Testis (tissue), 3 donors: Measurements from ENCODE around the gene KIF6. TPM values are rescaled to one million over a fixed set of nuclear protein-coding genes. Genes with fewer than 3 reads are reported as not detected.

Experiments
- DNase-seq: peaks from one replicate; pipeline ENCODE4 v3.0.0-alpha.2; 2019
- H3K27ac ChIP-seq, 2 donors: fragments of 200-600 bp; sonication (generic); one replicate each; pipeline ENCODE4 v1.5.1; 2019
- H3K27me3 ChIP-seq: fragments of 200-600 bp; sonication (generic); one replicate; pipeline ENCODE4 v1.5.1; 2019
- H3K36me3 ChIP-seq: fragments of 200-600 bp; sonication (generic); one replicate; pipeline ENCODE4 v1.5.1; 2017; ENCODE audit warnings: low read depth; ENCODE audit errors: missing control alignments
- H3K4me1 ChIP-seq: fragments of 200-600 bp; sonication (generic); one replicate; pipeline ENCODE4 v1.5.1; 2019
- H3K4me3 ChIP-seq, 2 donors: fragments of 200-600 bp; sonication (generic); one replicate each; pipeline ENCODE4 v1.5.1; 2017 to 2019
- H3K9me3 ChIP-seq: fragments of 200-600 bp; sonication (generic); one replicate; pipeline ENCODE4 v1.5.1; 2017
- CTCF ChIP-seq, 3 experiments: fragments of 450-650 bp in 2 of 3; fragments of 200-600 bp in 1 of 3; sonication (generic) in 1 of 3; IDR thresholded peaks; one replicate each; pipeline ENCODE4 v1.5.1; 2016 to 2019; ENCODE audit warnings: antibody characterized with exemption in 3 of 3, mild to moderate bottlenecking in 2 of 3, moderate library complexity in 1 of 3
- POLR2A ChIP-seq: fragments of 450-650 bp; IDR thresholded peaks from one replicate; pipeline ENCODE4 v1.6.1; 2017; ENCODE audit warnings: antibody characterized with exemption, mild to moderate bottlenecking, moderate library complexity
- WGBS, 2 donors: methylation state at CpG; one replicate each; pipeline ENCODE4 v1.1.5; 2018; 5-methylcytosine and 5-hydroxymethylcytosine counted together
- intact Hi-C: fragments of 100-400 bp; cut with DNase I; formaldehyde crosslinking; loops from one replicate; pipeline ENCODE4 v1.15.1; 2023; ENCODE audit warnings: low total_unique reads
- polyA plus RNA-seq: library from polyadenylated mRNA; stranded (reverse); fragments of 350-450 nt; fragmentation: Illumina TruSeq; extraction: RNeasy Lipid Tissue Mini Kit (QIAGEN cat#74804); gene quantifications from one replicate; pipeline ENCODE4 v1.2.3, GENCODE V29; 2014; ENCODE audit warnings: low read depth, low replicate concordance; ENCODE audit not compliant: insufficient read depth
- total RNA-seq, 2 donors: library from RNA; depleted of rRNA; stranded (reverse); fragments of >200 nt; gene quantifications; one replicate each; pipeline ENCODE4 v1.2.3, GENCODE V29; 2016

Gene KIF6
- total and polyA plus RNA-seq, 3 donors from 2014 or later, result 4.2 to 12.0 (median 6.3) TPM

DNA sequence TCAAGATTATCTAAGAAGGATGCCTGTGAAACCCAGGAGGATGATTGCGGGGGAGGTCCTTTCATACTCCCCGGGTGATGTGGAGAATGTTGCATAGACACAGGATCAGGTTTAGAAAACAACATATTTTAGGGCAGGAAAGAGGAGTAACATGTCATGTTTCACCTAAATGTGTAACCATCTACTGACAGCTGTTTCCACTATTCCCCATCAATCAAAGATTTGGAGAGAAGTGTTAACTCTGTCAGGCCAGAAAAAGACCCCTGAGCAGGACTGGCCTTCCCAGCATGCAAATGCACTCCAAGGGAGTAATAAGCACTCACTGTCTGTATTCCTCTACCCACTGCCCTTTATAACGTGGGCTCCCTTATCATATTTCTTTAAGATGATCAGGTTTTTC is 254.7 kb downstream of the KIF6 start:
- no peaks in the 10 kb centered on the region for H3K4me1 ChIP-seq
- no peaks in the 10 kb centered on the region for H3K27me3 ChIP-seq
- no peak overlapping the region for H3K27ac ChIP-seq
- intact Hi-C loops, result no loop called here
- 72 to 81% methylated on average over 3 of the region's 3 CpGs for WGBS, 2 donors
- no peaks in the 10 kb centered on the region for H3K9me3 ChIP-seq
- TF ChIP-seq CTCF (IDR thresholded peaks at IDR 0.05) (no peak), POLR2A (no peak)
- no peak for DNase-seq
- no peak overlapping the region for H3K4me3 ChIP-seq
- no peaks in the 10 kb centered on the region for H3K36me3 ChIP-seq

DNA sequence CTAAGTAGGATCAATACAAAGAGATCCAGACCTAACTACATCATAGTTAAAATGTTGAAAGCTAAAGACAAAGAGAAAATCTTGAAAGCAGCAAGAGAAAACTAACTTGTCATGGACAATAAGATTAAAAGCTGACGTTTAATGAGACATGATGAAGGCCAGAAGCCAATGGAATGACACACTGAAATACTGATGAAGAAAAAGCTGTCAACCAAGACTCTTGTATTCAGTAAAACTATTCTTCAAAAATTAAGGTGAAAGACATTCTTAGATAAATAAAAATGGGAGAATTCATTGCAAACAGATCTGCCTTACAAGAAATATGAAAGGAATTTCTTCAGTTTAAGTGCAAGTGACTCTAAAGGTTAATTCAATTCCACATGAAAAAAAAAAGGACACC is 256.8 kb downstream of the KIF6 start:
- no peaks in the 10 kb centered on the region for H3K9me3 ChIP-seq
- H3K36me3 ChIP-seq, result no peaks in the 10 kb centered on the region
- H3K4me3 ChIP-seq, result no peak overlapping the region
- H3K27me3 ChIP-seq, result no peaks in the 10 kb centered on the region
- 63 to 82% methylated on average over 1 of the region's 1 CpG for WGBS, 2 donors
- no peaks in the 10 kb centered on the region for H3K4me1 ChIP-seq
- TF ChIP-seq POLR2A (no peak), CTCF (IDR thresholded peaks at IDR 0.05) (no peak)
- DNase-seq, result no peak
- no peak overlapping the region for H3K27ac ChIP-seq
- intact Hi-C loops, result no loop called here

- Histone ChIP-seq H3K27ac (no peak overlapping the region), H3K36me3 (no peaks in the 10 kb centered on the region), H3K4me1 (no peaks in the 10 kb centered on the region), H3K4me3 (no peak overlapping the region), H3K27me3 (no peaks in the 10 kb centered on the region), H3K9me3 (no peaks in the 10 kb centered on the region)
- TF ChIP-seq CTCF (IDR thresholded peaks at IDR 0.05), result no peak
- no peak for TF ChIP-seq POLR2A
- intact Hi-C loops, result no loop called here
- 60 to 87% methylated on average over 1 of the region's 1 CpG for WGBS, 2 donors
- DNase-seq, result no peak
Observed at GRCh38 chr6:39466631-39467030, 258.6 kb downstream of the KIF6 start.

- H3K9me3 ChIP-seq, result no peaks in the 10 kb centered on the region
- H3K4me1 ChIP-seq, result no peaks in the 10 kb centered on the region
- TF ChIP-seq POLR2A (no peak), CTCF (IDR thresholded peaks at IDR 0.05) (no peak)
- intact Hi-C loops, result no loop called here
- WGBS, 2 donors, result 24 to 50% methylated on average over 1 of the region's 1 CpG
- H3K36me3 ChIP-seq, result no peaks in the 10 kb centered on the region
- no peaks in the 10 kb centered on the region for H3K27me3 ChIP-seq
- DNase-seq, result no peak
- H3K4me3 ChIP-seq, result no peak overlapping the region
- H3K27ac ChIP-seq, result no peak overlapping the region
Observed at GRCh38 chr6:39465539-39465938, 259.7 kb downstream of the KIF6 start.

GRCh38 chr6:39464067-39464466 is 261.1 kb downstream of the KIF6 start:
- Histone ChIP-seq H3K27ac (no peak overlapping the region), H3K27me3 (no peaks in the 10 kb centered on the region), H3K36me3 (no peaks in the 10 kb centered on the region), H3K9me3 (no peaks in the 10 kb centered on the region), H3K4me3 (no peak overlapping the region), H3K4me1 (no peaks in the 10 kb centered on the region)
- WGBS, 2 donors, result 86% methylated on average over 5 of the region's 5 CpGs
- DNase-seq, result no peak
- TF ChIP-seq CTCF (IDR thresholded peaks at IDR 0.05) (no peak), POLR2A (no peak)
- intact Hi-C loops, result no loop called here
